GM21528 (cell line): ENCODE measurements around the gene HLCS.
"Not testable (repeated sequence)": the region's sequence is repeated elsewhere in the genome, so short reads cannot be mapped to it uniquely, and the experiment has no call there.

Source experiments
- ATAC-seq: cut with Tn5 transposase; IDR thresholded peaks from one replicate; pipeline ENCODE4 v1.9.1; 2021; ENCODE audit warnings: mild to moderate bottlenecking, moderate library complexity; ENCODE audit not compliant: unreplicated experiment, low FRiP score

The HLCS gene

DNA sequence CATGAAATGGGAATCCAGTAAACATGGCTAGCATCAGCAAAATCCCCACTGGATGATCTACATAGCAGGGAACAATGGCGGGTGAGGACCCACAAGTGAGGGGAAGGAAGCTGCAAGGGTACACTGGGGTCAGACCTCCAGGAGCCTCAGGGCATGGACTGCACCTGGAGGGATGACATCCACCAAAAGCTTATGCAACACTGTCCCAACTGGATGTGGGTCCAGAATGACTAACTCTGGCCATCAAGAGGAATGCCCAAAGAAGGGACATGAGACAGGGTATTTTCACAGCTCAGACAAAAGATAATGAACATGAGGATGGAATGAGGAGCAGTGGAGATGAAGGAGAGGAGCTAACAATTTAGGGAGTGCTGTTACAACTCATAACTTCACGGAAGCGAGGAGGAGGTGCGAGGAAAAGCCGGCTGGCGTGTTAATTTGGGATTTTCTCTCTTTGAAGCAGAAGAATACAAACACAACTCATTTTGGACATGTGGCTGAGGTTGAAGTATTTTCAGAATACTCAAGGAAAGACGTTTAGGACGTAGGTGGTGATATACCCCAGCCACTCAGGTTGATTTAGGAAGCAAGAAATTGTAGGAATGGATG, 5.7 kb downstream of the HLCS start:
- no peak for ATAC-seq

DNA sequence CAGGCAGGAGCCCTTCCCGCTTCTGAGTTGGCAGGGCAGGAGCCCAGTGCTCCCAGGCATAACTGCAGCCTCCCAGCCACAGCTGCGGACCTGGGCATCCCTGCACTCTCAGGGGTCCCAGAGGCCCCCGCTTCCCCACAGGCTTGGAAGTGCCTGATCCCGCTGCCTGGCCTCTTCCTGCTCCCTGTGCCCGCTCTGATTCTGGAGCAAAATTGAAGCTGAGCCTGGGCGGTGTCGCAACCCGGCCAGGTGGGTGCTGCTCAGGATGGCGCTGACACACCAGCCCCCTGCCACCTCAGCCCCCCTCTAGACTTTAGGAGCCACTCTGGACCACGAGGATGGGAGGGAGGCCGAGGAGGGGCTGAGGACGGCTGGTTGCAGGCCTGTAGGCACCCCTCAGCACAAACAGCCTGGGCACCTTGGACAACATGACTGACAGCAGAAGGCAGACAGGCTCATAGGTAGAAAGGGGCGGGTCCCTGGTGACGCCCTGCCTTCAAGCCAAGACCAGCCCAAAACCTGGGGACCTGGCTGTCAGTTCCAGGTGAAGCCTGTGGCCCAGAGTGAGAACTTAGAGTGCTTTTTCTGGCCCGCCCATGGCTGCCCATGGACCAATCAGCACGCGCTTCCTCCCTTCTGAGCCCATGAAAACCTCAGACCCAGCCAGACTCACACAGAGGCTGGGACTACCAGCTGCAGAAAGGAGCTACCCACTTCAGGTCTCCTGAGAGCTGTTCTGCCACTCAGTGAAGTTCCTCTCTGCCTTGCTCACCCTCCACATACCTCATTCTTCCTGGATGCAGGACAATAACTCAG, 7.2 kb downstream of the HLCS start:
- no peak for ATAC-seq

DNA sequence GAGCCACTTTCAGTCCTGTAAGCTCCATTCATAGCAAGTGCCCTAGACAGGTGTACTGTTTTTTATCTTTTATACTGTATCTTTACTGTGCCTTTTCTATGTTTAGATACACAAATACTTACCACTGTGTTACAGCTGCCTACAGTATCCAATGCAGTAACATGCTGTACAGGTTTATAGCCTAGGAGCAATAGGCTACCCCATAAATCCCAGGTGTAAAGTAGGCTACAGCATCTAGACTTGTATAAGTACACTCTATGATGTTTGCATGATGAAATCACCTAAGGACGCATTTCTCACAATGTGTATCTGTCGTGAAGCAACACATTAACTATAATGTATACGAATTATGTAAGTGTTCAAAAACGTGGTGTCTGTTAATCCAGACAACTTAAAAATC, 10.7 kb downstream of the HLCS start:
- ATAC-seq = no peak

DNA sequence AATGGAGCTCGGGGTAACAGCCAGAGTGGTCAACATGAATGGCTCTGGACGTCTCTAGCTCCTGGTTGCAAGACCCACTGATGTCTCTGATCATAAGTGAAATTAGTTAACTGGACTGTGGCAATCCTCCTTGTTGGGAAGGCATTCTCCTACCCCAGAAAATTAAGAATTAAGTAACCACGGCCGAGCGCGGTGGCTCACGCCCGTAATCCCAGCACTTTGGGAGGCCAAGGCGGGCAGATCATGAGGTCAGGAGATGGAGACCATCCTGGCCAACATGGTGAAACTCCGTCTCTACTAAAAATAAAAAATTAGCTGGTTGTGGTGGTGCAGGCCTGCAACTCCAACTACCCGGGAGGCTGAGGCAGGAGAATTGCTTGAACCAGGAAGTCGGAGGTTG, 14.1 kb downstream of the HLCS start:
- not testable (repeated sequence) for ATAC-seq

DNA sequence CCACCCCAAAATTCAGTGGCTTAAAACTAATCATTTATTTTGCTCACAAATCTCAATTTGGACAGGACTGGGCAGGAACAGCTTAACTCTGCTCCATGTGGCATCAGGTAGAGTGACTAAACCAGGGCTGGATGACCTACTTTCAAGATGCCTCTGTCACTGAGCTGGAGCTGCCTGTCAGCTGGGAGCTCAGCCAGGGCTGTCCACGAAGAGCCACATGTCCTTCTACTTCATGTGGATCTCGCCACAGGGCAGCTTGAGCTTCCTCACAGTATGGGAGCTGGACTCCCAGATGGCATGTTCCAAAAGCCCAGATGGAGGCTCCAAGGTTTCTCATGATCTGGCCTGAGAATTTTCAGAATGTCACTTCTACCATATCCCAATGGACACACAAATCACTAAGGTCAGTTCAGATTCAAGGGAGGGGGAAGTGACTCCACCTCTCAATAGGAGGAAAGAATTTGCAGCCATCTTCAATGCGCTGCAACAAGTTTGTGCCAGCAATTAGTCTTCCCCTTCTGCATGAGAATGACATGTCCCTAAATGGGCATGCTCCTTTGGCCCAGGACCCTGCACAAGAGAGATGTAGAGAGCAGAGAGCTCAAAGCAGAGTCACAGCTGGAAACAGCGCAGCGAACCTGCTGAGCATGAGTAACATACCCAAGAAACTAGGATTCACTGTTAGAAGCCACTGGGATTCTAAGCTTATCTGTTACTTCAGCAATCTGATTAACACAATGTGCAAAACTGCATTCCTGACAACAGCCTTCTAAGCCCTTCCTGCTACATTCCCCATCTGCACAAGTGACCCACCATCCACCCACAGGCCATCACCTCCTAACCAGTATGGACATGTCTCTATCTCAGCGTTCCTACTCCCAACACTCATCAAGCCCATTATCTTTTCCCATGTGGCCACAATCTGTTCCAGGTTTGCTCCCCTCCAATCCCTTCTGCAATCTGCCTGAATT, 17.0 kb downstream of the HLCS start:
- ATAC-seq = no peak

DNA sequence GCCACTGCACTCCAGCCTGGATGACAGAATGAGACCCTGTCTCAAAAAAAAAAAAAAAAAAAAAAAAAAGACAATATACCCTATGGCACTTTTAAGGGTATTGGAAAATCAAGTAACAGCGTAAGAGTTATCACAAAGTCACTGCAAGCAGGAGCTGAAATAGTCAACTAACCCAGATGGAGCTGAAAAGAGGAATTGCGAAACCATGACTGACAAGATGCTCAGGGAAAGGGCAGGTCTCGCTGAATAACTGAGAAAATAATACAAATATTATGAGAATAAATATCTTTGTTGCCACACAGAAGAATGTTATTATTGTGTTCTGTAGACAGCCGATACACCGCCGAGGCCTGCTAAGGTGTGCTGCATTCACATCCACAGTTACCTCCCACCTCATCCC, 17.8 kb downstream of the HLCS start:
- ATAC-seq = no peak

DNA sequence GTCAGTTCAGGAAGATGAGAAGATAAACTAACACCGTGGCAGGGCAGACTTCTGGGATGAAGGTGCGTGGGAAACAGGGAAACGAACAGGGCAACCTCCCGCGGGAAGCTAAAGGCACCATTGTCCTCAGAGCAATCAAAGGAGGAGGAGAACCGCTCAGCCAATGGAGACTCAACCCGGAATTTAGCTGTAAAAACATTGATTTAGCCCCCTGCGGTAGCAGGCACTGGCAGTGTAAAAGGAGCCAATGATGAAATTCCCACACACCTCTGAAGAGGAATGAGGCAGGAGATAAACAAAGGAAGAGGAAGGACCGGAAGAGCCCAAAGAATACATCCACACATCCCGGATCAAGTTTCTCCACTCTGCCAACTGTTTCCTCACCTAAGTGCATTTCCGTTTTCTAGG, 19.5 kb downstream of the HLCS start:
- ATAC-seq = no peak

DNA sequence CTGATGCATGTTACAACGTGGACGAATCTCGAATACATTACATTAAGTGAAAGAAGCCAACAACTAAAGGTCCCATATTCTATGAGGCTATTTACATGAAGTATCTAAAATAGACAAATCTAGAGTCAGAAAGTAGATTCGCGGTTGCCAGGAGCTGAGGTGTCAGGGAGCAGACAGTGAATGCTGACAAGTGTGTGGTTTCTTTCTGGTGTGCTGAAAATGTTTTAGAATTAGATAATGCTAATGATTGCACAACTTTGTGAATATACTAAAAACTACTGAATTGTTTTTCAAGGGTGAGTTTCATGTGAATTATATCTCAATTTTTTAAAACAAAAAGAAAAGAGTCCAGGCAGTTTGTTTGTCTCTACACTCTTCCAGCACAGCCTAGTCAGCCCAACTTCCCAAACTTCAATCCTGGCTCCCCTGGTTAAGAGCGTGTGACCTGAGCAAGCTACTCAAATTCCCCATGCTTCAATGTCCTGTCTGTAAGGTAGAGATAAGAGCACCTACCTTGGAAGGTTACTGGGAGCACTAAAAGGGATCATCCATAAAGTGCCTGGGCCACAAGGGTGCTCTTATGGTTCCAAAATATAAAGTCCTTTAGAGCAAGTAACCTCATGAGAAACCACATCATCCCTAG, 20.9 kb downstream of the HLCS start:
- ATAC-seq = no peak

DNA sequence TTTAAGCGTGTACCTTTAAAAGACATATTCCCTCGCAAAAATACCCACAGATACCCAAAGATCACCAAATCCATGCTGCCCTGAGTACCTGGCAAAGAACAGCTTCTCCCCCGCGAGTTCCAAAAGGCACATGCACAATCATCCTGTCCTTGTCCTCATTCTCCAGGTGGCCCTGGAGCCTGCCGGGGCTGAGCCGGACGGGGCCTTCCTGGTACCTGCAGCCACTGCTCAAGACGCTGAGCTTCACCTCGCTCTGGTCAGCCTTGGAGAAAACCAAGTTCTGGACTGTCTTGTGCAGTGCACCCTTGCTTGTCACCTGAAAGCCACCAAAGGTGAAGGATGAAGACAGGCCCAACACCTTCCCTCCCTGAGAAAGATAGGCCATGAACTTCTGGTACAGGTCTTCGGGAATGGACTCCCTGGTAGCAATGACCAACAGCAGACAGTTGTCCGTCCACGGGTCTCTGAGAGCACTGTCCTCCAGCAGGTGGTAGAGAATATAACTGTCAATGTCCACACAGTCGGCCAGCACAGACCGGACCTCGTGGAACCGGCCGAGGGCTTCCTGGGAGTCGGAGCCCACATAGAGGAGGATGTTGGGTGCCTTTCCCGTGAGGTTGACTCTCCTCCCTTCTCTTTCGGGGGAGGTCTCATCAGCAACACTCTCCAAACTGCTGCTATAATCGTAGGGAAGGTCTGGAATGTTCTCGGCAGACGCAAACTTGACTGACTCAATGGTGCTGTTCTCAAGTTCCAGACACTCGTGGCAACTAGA, 29.9 kb downstream of the HLCS start:
- no peak for ATAC-seq

DNA sequence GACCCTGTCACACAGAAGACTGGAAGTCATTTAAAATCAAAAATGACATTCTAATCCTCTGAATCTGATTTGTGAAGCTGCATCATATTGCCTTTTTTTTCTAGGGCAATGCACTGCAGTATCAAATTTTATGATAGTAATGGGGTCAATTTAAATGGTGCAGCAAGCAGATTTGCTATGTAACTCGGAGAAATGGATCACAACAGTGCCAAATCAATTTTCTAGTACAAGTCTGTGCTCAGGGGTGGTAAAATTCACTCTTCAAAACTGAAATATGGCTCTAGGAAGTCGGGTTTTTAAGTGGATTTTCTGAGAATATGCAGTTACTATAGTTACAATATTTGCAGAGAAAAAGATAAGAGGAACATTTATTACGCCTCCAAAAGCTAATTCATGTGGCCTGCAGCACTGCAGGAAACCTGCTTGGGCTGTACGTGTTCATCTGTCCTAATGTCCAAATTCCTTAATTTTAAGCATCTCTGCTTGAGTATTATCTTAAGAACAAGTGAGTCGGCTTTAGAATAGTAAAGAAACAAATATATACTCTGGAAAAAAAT, 31.5 kb downstream of the HLCS start:
- ATAC-seq = no peak

DNA sequence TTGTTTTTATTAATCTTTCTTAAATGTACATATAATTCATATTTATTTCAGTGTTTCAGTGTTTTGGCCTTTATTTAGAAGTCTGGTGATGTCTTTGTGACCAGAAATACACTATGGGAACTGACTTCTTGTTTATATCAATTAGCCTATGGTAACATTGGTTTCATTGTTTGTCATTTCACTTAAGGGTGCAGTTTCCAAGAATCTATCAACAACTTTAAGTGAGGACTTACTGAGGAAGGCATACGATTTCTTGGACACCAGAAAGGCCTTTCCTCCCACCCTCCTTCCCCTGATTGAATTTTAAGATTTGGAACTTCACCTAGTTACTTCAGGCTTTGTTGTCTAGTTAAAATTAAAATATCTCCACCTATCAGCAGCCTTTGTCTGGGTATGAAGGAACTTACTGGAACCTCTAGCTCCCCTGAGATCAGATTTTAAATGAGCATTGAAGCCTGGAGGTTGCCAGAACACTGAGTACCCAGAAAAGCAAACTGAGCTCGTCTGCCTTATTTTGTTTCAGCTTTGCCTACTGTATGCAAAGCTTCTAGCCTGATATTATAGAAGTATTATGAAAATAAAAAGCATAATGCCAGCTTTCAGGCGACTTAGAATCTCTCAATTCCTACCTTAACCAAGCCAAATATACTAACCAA, 34.2 kb downstream of the HLCS start:
- ATAC-seq = no peak

DNA sequence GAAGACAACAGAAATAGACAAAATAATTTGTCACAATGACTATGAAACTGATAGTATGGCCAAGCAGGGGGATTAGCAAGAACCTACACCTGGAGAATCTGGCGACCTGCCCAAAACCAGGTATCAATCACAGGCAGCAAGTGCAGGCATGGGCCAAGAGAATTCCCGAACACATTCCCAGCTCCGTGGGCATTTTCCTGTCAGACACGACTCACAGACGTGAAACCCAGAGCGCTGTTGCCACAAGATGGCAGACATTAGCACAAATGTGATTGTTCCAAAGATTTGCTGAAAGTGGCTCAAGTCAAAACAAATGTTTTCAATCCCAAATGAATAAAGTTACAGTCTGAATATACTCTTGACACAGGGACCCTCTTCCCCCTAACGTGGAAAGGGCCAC, 36.8 kb downstream of the HLCS start:
- ATAC-seq = no peak

DNA sequence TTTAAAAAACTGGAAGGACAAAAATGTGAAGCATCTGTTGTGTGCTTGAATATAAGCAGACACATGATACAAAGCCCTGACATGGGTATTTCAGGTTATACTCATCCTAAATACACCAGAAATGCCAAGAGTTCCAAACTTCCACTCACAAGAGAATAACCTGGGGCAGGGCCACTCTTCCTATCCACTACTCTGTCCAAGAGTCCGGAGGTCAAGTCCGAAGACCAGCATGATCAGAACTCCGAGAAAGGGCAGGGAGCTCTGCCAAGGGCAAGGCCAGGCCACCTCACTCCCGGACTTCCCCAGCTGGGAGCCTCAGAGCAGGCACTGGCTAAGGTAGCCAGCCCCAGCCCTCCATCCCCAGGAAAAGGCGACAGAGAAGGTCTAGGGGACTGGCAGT, 37.5 kb downstream of the HLCS start:
- no peak for ATAC-seq

DNA sequence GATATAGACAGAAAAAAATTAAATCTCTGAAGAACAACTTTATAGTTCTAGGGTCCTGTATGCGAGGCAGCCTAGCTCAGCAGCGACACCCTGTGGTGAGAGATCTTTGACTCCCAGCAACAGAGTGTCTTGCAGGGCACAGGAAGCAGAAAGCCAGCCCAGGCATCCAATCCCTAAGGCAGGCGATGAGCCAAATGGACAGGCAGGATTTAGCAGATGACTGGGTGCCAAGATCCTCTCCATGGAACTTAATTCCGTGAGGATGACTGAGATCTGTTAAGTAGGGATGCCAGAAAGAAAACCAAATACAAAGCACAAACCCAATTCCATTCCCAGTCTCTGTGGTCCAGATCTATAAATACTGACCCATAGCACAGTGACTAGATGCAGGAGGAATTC, 38.8 kb downstream of the HLCS start:
- ATAC-seq = no peak

DNA sequence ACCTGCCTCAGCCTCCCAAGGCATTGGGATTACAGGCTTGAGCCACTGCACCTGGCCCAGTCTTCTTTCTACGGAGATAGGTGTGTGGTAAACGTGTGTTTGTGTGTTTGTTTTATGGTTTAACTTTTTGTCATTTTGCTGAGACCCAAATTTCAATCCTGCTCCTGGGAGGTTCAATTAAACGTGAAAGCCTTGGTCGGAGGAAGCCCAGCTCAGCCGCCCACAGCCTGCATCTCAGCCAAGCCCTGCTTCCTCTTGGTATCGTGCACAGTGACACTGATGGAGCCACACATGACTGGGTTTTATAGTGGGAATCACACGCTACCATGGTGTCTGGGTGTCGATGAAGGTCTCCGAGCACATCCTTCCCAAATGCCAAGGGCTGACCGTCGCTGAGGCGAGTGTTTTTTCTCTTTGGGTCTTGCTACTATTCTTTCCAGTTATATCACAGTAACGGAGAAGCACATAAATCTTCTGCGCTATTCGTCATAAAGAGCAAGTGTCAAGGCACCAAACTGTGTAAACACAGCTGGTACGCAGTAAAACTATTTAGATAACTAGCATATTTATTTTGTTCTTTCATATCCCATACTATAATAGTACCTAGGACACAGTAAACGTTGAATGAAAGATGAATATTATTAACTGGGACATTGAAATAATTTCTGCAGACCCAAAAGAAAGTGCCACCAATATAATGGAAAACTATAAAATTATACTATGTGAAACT, 39.3 kb downstream of the HLCS start:
- no peak for ATAC-seq

DNA sequence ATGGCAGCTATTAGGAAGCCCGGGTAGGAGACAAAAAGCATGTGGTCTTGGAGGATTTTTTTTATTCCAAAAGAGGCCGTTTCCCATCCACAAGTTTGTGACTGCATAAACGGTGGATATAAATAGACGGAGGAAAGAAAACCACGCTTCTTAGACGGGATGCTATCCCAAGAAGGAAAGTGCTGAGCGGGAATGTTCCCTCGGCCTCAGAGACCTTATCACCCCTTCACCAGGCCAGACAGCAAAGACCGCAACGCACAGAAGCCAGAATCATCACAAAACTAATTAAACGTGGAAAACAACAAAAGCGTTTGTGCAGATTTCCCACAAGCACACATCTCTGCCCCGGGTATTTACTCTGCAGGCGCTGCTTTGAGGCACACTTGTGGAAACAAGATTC, 43.2 kb downstream of the HLCS start:
- no peak for ATAC-seq

DNA sequence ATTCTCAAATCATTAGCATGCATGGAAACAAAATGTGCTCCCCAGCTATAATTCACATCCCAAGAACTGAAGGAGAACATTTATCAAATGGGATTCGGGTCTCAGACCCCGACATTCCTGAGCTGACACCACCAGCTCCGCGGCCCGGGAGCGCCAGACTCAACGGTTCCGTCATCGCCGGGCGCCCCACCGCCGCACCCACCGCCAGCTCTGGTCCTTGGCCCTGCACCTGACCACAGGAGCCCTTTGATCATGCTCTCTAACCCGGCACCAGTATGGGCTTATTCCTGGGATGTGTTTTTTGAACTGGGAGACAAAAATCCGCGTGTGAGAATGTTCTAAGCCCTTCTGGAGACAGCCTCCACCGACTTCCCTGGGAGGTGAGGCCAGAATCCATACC, 43.6 kb downstream of the HLCS start:
- ATAC-seq = no peak

DNA sequence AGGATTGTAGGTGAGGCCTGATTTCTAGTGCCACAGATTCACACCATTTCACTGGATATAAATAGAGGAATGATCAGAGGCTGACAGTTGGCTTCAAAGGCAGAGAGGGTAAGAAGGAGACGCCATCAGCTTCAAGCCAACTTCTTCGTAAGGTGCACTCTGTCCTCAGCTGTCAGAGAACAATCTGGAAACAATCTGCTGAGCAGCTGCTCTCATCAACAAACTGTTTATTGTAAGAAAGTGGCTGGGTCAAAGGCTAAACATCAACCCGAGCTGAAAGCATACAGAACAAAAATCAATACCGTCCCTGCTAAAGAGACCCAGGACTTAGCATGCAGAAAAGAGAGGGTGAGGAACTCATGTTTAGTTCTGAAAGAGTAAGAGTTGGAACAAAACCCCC, 48.2 kb downstream of the HLCS start:
- ATAC-seq = no peak
